SK-N-MC (cell line): Measurements from ENCODE around the gene ATP13A1.

Experiments used
- EZH2 ChIP-seq: fragments of 200-600 bp; sonication (generic); IDR thresholded peaks from one replicate; pipeline ENCODE4 v1.6.1; 2017; ENCODE audit warnings: antibody characterized with exemption
- FOXP2 ChIP-seq: optimal IDR thresholded peaks from 2 replicates; pipeline ENCODE3; 2011; ENCODE audit warnings: mild to moderate bottlenecking, moderate library complexity; ENCODE audit not compliant: insufficient read depth; ENCODE audit errors: extremely low read length, control extremely low read depth
- POLR2AphosphoS5 ChIP-seq: IDR thresholded peaks from 2 replicates; pipeline ENCODE4 v1.6.1; 2012; ENCODE audit warnings: mild to moderate bottlenecking, low read depth, low read length, borderline replicate concordance

- TF ChIP-seq POLR2AphosphoS5 = no peak
- no peak for TF ChIP-seq EZH2
- no peak for TF ChIP-seq FOXP2
Observed at GRCh38 chr19:19650331-19650730, 13.1 kb downstream of the ATP13A1 start.
